Uterus (tissue), 4 donors: ENCODE results near the gene AASDH. TPM values are rescaled to one million over a fixed set of nuclear protein-coding genes. Genes with fewer than 3 reads are reported as not detected.
"Not testable (repeated sequence)": the region's sequence is repeated elsewhere in the genome, so short reads cannot be mapped to it uniquely, and the experiment has no call there.

Source experiments
- DNase-seq, 2 donors: peaks; one replicate each; pipeline ENCODE4 v3.0.0-alpha.2; 2019 to 2020
- H3K27ac ChIP-seq, 2 donors: fragments of 200-600 bp; sonication (generic); 1 replicate in 1 of 2; 2 replicates in 1 of 2; pipeline ENCODE4 v1.5.1; 2016 to 2018
- H3K27me3 ChIP-seq, 2 donors: fragments of 200-600 bp; sonication (generic); one replicate each; pipeline ENCODE4 v1.5.1; 2018 to 2019; ENCODE audit warnings: control low read depth in 1 of 2
- H3K36me3 ChIP-seq, 2 donors: fragments of 200-600 bp; sonication (generic); one replicate each; pipeline ENCODE4 v1.5.1; 2019; ENCODE audit warnings: control low read depth in 1 of 2
- H3K4me1 ChIP-seq, 2 donors: fragments of 200-600 bp; sonication (generic); one replicate each; pipeline ENCODE4 v1.5.1; 2018 to 2019; ENCODE audit warnings: control low read depth in 1 of 2
- H3K4me3 ChIP-seq, 2 donors: fragments of 200-600 bp; sonication (generic); 1 replicate in 1 of 2; 2 replicates in 1 of 2; pipeline ENCODE4 v1.5.1; 2018 to 2019; ENCODE audit warnings: mild to moderate bottlenecking in 1 of 2
- H3K9me3 ChIP-seq, 2 donors: fragments of 200-600 bp; sonication (generic); one replicate each; pipeline ENCODE4 v1.5.1; 2019; ENCODE audit warnings: control low read depth in 1 of 2
- CTCF ChIP-seq, 4 experiments: fragments of 200-600 bp in 2 of 4; fragments of 450-650 bp in 2 of 4; sonication (generic) in 2 of 4; IDR thresholded peaks; one replicate each; pipeline ENCODE4 v1.5.1; 2016 to 2019; ENCODE audit warnings: antibody characterized with exemption in 4 of 4, mild to moderate bottlenecking in 2 of 4, moderate library complexity in 1 of 4
- POLR2A ChIP-seq, 2 donors: fragments of 450-650 bp; IDR thresholded peaks; one replicate each; pipeline ENCODE4 v1.6.1; 2016; ENCODE audit warnings: antibody characterized with exemption in 2 of 2, mild to moderate bottlenecking in 1 of 2, moderate library complexity in 1 of 2
- intact Hi-C: fragments of 100-400 bp; cut with DNase I; formaldehyde crosslinking; loops from one replicate; pipeline ENCODE4 v1.15.1; 2023; ENCODE audit warnings: low total_unique reads
- total RNA-seq, 4 donors: library from RNA; depleted of rRNA in 3 of 4; stranded (reverse); fragments of >200 nt in 3 of 4; gene quantifications; one replicate each; pipeline versions ENCODE4 v1.1.0 to v1.2.4, GENCODE V29; 2014 to 2023
- donor health status: DM: yes; HTN: yes; CAD: no.

The AASDH gene
- total RNA-seq, 4 donors from 2014 or later, result 12.7 to 58.8 (median 26.6) TPM

GRCh38 chr4:56374956-56375355, 12.3 kb downstream of the AASDH start:
- H3K4me3 ChIP-seq, result no peak overlapping the region
- TF ChIP-seq CTCF (IDR thresholded peaks at IDR 0.05) (no peak), POLR2A (IDR thresholded peaks at IDR 0.05) (no peak)
- intact Hi-C loops, result no loop called here
- no peaks in the 10 kb centered on the region for H3K9me3 ChIP-seq
- H3K27ac ChIP-seq, result no peak overlapping the region
- no peak for DNase-seq
- no peaks in the 10 kb centered on the region for H3K27me3 ChIP-seq
- no peaks in the 10 kb centered on the region for H3K4me1 ChIP-seq
- H3K36me3 ChIP-seq, result no peaks in the 10 kb centered on the region

GRCh38 chr4:56372774-56373173, 14.5 kb downstream of the AASDH start:
- Histone ChIP-seq H3K4me1 (no peaks in the 10 kb centered on the region), H3K36me3 (no peaks in the 10 kb centered on the region), H3K27me3 (no peaks in the 10 kb centered on the region), H3K27ac (no peak overlapping the region), H3K4me3 (no peak overlapping the region), H3K9me3 (no peaks in the 10 kb centered on the region)
- DNase-seq, result no peak
- TF ChIP-seq POLR2A (IDR thresholded peaks at IDR 0.05), result no peak
- no peak for TF ChIP-seq CTCF (IDR thresholded peaks at IDR 0.05)
- intact Hi-C loops, result no loop called here

GRCh38 chr4:56371426-56372220, 15.7 kb downstream of the AASDH start:
- intact Hi-C loops, result no loop called here
- no peak for DNase-seq
- no peak overlapping the region for H3K4me3 ChIP-seq
- H3K36me3 ChIP-seq, result no peaks in the 10 kb centered on the region
- TF ChIP-seq POLR2A (IDR thresholded peaks at IDR 0.05) (no peak), CTCF (IDR thresholded peaks at IDR 0.05) (no peak)
- H3K27ac ChIP-seq, result no peak overlapping the region
- H3K27me3 ChIP-seq, result no peaks in the 10 kb centered on the region
- H3K4me1 ChIP-seq, result no peaks in the 10 kb centered on the region
- H3K9me3 ChIP-seq, result no peaks in the 10 kb centered on the region

GRCh38 chr4:56370377-56370776, 16.9 kb downstream of the AASDH start:
- Histone ChIP-seq H3K4me3 (no peak overlapping the region), H3K27me3 (no peaks in the 10 kb centered on the region), H3K27ac (no peak overlapping the region), H3K4me1 (no peaks in the 10 kb centered on the region), H3K9me3 (no peaks in the 10 kb centered on the region), H3K36me3 (no peaks in the 10 kb centered on the region)
- DNase-seq, result no peak
- intact Hi-C loops, result no loop called here
- TF ChIP-seq CTCF (IDR thresholded peaks at IDR 0.05) (no peak), POLR2A (IDR thresholded peaks at IDR 0.05) (no peak)

- DNase-seq, H3K9me3 ChIP-seq, H3K36me3 ChIP-seq, H3K27me3 ChIP-seq, intact Hi-C loops, H3K4me3 ChIP-seq, H3K4me1 ChIP-seq, H3K27ac ChIP-seq: not testable (repeated sequence)
Observed at GRCh38 chr4:56362981-56363380, 24.3 kb downstream of the AASDH start.
